Adrenal gland (tissue), 12 donors: ENCODE results near the gene FHL5. TPM values are rescaled to one million over a fixed set of nuclear protein-coding genes. Genes with fewer than 3 reads are reported as not detected.

Experiments
- DNase-seq, 7 donors: peaks; one replicate each; pipeline ENCODE4 v3.0.0-alpha.2; 2019 to 2020
- H3K27ac ChIP-seq, 5 donors: fragments of 200-600 bp; sonication (generic) in 4 of 5; 1 replicate in 3 of 5; 2 replicates in 2 of 5; pipeline versions ENCODE4 v1.5.1 to v1.8.0; 2016 to 2020; ENCODE audit warnings: mild to moderate bottlenecking in 1 of 5
- H3K27me3 ChIP-seq: fragments of 200-600 bp; 2 replicates; pipeline ENCODE4 v1.8.0; 2021
- H3K36me3 ChIP-seq, 2 donors: fragments of 200-600 bp; replicated peaks in 1 of 2; 1 replicate in 1 of 2; 2 replicates in 1 of 2; pipeline versions ENCODE4 v1.5.1 to v1.8.0; 2018 to 2022
- H3K4me1 ChIP-seq, 2 donors: fragments of 200-600 bp; replicated peaks in 1 of 2; 1 replicate in 1 of 2; 2 replicates in 1 of 2; pipeline versions ENCODE4 v1.5.1 to v1.8.0; 2018 to 2021
- H3K4me3 ChIP-seq, 4 donors: fragments of 200-600 bp; sonication (generic) in 3 of 4; one replicate each; pipeline ENCODE4 v1.5.1; 2016 to 2018
- H3K9me3 ChIP-seq, 3 donors: fragments of 200-600 bp; sonication (generic) in 1 of 3; replicated peaks in 1 of 3; 1 replicate in 2 of 3; 2 replicates in 1 of 3; pipeline versions ENCODE4 v1.5.1 to v1.8.0; 2016 to 2021
- POLR2A ChIP-seq, 2 donors: fragments of 450-650 bp; IDR thresholded peaks; one replicate each; pipeline ENCODE4 v1.6.1; 2017; ENCODE audit warnings: antibody characterized with exemption in 2 of 2, mild to moderate bottlenecking in 2 of 2, moderate library complexity in 1 of 2
- WGBS, 4 donors: extraction: QIAGEN DNeasy Blood & Tissue Kit in 2 of 4; methylation state at CpG; one replicate each; pipeline versions ENCODE4 v1.1.5 to v1.1.7; 2013 to 2017; 5-methylcytosine and 5-hydroxymethylcytosine counted together
- intact Hi-C, 2 donors: fragments of 100-400 bp; cut with DNase I; formaldehyde crosslinking; loops; one replicate each; pipeline versions ENCODE4 v1.14.1 to v1.15.0; 2022 to 2023
- polyA plus RNA-seq, 3 donors: library from polyadenylated mRNA; stranded (reverse); fragments of 200-250 nt in 2 of 3; fragments of 350-450 nt in 1 of 3; fragmentation: Illumina TruSeq in 1 of 3; extraction: RNeasy Lipid Tissue Mini Kit (QIAGEN cat#74804) in 1 of 3; gene quantifications; one replicate each; pipeline ENCODE4 v1.2.3, GENCODE V29; 2013 to 2014
- total RNA-seq, 9 donors: library from RNA; depleted of rRNA in 4 of 9; stranded (reverse); fragments of >200 nt in 4 of 9; fragments of 120-200 nt in 1 of 9; fragmentation: NEBNext Ultra II Directional in 1 of 9; extraction: Animal tissue kit (Norgen Biotek cat#: 25700) in 1 of 9; gene quantifications; one replicate each; pipeline versions ENCODE4 v1.1.0 to v1.2.4, GENCODE V29; 2013 to 2023
- TF ChIP-seq, protein P1 (sequence below), 6 experiments: fragments of 450-650 bp in 4 of 6; fragments of 200-600 bp in 2 of 6; sonication (generic) in 1 of 6; IDR thresholded peaks; 1 replicate in 5 of 6; 2 replicates in 1 of 6; pipeline versions ENCODE4 v1.5.1 to v1.8.0; 2016 to 2021; ENCODE audit warnings: antibody characterized with exemption in 6 of 6, mild to moderate bottlenecking in 2 of 6, moderate library complexity in 1 of 6
- donor health status: healthy with polysubstance abuse.
- donor health status: Bipolar disorder and iron deficiency.
- donor health status: DM: yes; HTN: yes; CAD: no.
- donor health status: DM: no; HTN: no; CAD: no.
- donor health status: DM: no; HTN: no; CAD: no.
- donor health status: DM: yes; HTN: yes; CAD: no.

FHL5 gene
- total and polyA plus RNA-seq, 12 donors: 2.3 to 48.1 (median 12.7) TPM

DNA sequence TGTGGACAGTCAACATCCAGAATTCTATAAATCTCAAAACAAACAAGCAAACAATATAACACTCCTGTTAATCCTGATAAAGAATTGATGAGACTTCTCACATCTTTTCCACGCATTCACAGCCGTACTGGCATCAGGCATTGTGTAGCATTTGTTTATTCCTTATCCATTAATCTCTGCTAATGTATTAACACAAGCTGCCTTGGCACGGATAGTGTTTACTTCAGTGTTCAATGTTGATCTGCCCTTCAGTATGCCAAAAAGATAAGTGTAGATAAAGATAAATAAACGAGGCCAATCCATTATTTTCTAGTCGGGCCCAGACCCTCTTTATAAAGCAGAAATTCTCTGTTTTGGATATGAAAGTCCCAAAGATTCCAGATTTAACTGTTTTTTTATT lies 25.2 kb upstream of the FHL5 start:
- Histone ChIP-seq H3K4me3 (no peak overlapping the region), H3K27ac (no peak overlapping the region), H3K36me3 (peaks cover 0 to 35% of the 10 kb centered on the region in 2 donors), H3K4me1 (peaks cover 0 to 13% of the 10 kb centered on the region in 2 donors), H3K27me3 (no peaks in the 10 kb centered on the region), H3K9me3 (peaks cover 0 to 7% (median 0%) of the 10 kb centered on the region in 3 donors)
- intact Hi-C loops: no loop called here
- WGBS, 4 donors: 36 to 61% (median 45%) methylated on average over 5 of the region's 5 CpGs
- DNase-seq: no peak
- no peak for TF ChIP-seq POLR2A (IDR thresholded peaks at IDR 0.05)
- TF ChIP-seq, protein P1, sequence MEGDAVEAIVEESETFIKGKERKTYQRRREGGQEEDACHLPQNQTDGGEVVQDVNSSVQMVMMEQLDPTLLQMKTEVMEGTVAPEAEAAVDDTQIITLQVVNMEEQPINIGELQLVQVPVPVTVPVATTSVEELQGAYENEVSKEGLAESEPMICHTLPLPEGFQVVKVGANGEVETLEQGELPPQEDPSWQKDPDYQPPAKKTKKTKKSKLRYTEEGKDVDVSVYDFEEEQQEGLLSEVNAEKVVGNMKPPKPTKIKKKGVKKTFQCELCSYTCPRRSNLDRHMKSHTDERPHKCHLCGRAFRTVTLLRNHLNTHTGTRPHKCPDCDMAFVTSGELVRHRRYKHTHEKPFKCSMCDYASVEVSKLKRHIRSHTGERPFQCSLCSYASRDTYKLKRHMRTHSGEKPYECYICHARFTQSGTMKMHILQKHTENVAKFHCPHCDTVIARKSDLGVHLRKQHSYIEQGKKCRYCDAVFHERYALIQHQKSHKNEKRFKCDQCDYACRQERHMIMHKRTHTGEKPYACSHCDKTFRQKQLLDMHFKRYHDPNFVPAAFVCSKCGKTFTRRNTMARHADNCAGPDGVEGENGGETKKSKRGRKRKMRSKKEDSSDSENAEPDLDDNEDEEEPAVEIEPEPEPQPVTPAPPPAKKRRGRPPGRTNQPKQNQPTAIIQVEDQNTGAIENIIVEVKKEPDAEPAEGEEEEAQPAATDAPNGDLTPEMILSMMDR (IDR thresholded peaks at IDR 0.05): no peak

DNA sequence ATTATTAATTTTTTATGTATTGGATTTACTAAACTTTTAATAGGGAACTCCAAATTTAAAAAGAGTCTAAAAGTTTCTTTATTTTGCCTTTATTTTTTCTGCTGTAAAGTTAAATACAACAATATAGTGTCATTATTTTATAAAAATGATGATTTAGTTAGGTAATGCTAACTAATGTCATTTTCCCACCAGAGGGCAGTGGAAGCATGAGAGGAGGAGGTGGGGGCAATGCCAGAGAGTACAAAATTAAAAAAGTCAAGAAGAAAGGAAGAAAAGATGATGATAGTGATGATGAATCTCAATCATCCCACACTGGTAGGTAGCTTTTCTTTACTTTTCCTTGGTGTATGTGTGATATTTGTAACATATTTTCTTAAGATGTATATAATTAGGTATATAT lies 20.2 kb upstream of the FHL5 start:
- Histone ChIP-seq H3K27me3 (no peaks in the 10 kb centered on the region), H3K4me1 (peaks cover 0 to 7% of the 10 kb centered on the region in 2 donors), H3K27ac (no peak overlapping the region), H3K36me3 (peaks cover 0 to 64% of the 10 kb centered on the region in 2 donors), H3K9me3 (no peaks in the 10 kb centered on the region), H3K4me3 (no peak overlapping the region)
- intact Hi-C loops: no loop called here
- DNase-seq: no peak
- TF ChIP-seq, protein P1 (IDR thresholded peaks at IDR 0.05): peak in 5 of 6 experiments; percentile 15 to 42 (median 25)
- TF ChIP-seq POLR2A (IDR thresholded peaks at IDR 0.05): no peak

DNA sequence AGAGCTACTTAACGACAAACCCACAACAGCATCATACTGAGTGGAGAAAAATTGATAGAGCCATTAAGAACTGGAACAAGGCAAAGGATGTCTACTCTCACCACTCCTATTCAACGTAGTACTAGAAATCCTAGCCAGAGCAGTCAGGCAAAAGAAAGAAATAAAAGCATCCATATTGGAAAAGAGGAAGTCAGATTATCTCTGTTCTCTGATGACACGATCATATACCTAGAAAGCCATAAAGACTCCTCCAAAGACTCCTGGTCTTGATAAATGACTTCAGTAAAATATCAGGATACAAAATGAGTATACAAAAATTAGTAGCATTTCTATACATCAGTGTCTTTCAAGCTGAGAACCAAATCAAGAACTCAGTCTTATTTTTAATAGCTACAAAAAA lies 17.0 kb upstream of the FHL5 start:
- H3K36me3 ChIP-seq: peaks cover 0 to 54% of the 10 kb centered on the region in 2 donors
- H3K9me3 ChIP-seq: no peaks in the 10 kb centered on the region
- TF ChIP-seq, protein P1 (IDR thresholded peaks at IDR 0.05): no peak
- no peak for TF ChIP-seq POLR2A (IDR thresholded peaks at IDR 0.05)
- H3K4me1 ChIP-seq: no peaks in the 10 kb centered on the region
- no peak overlapping the region for H3K4me3 ChIP-seq
- intact Hi-C loops: no loop called here
- H3K27ac ChIP-seq: no peak overlapping the region
- no peak for DNase-seq
- WGBS, 4 donors: 94 to 99% (median 96%) methylated on average over 3 of the region's 3 CpGs
- H3K27me3 ChIP-seq: no peaks in the 10 kb centered on the region

DNA sequence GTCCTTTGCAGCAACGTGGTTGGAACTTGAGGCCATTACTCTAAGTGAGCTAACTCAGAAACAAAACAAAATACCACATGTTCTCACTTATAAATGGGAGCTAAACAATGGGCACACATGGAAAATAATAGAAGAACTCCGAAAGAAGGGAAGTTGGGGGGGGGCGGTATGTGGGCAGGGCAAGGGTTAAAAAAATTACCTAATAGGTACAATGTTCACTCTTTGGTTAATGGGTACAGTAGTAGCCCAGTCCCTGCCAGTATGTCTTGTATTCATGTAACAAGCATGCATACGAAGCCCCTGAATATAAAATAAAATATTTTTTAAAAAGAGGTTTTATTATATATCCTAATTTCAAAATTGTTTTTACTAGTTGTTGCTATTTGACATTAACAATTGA lies 15.3 kb upstream of the FHL5 start:
- TF ChIP-seq, protein P1 (IDR thresholded peaks at IDR 0.05): no peak
- no peak for TF ChIP-seq POLR2A (IDR thresholded peaks at IDR 0.05)
- peaks cover 0 to 67% of the 10 kb centered on the region in 2 donors for H3K36me3 ChIP-seq
- H3K9me3 ChIP-seq: no peaks in the 10 kb centered on the region
- H3K27ac ChIP-seq: no peak overlapping the region
- WGBS, 4 donors: 93 to 97% (median 97%) methylated on average over 4 of the region's 4 CpGs
- intact Hi-C loops: no loop called here
- H3K27me3 ChIP-seq: no peaks in the 10 kb centered on the region
- H3K4me3 ChIP-seq: no peak overlapping the region
- H3K4me1 ChIP-seq: no peaks in the 10 kb centered on the region
- no peak for DNase-seq
